HG03469 (cell line): ENCODE results near the gene SLC25A22.
A peak's percentile ranks its signal among the peaks of the same experiment; 100 is the strongest.

Source experiments
- ATAC-seq: cut with Tn5 transposase; IDR thresholded peaks from one replicate; pipeline ENCODE4 v1.9.1; 2021; ENCODE audit warnings: mild to moderate bottlenecking, moderate library complexity, moderate number of reproducible peaks; ENCODE audit not compliant: unreplicated experiment

The SLC25A22 gene

GRCh38 chr11:761526-762108 is 36.5 kb downstream of the SLC25A22 start:
- ATAC-seq: no peak

- ATAC-seq: no peak
These were observed 37.8 kb downstream of the SLC25A22 start for GRCh38 chr11:760236-760635.

GRCh38 chr11:749731-750130 is 48.4 kb downstream of the SLC25A22 start:
- ATAC-seq: no peak

- peak; percentile 9 for ATAC-seq
These were observed 50.1 kb downstream of the SLC25A22 start for GRCh38 chr11:748007-748359.

- peak; percentile 72 for ATAC-seq
These were observed 50.7 kb downstream of the SLC25A22 start, which contains the start of gene TALDO1 for GRCh38 chr11:747158-748006. Gene TALDO1, plus strand, starts transcription at chr11:747464. Its CDS starts 18 bp downstream, at chr11:747482.

- peak; percentile 16 for ATAC-seq
These were observed 51.6 kb downstream of the SLC25A22 start for GRCh38 chr11:746289-747157.

GRCh38 chr11:745428-745827 is 52.7 kb downstream of the SLC25A22 start:
- ATAC-seq: no peak

- no peak for ATAC-seq
These were observed 55.4 kb downstream of the SLC25A22 start for GRCh38 chr11:742571-743201.

GRCh38 chr11:742156-742546 is 55.9 kb downstream of the SLC25A22 start:
- ATAC-seq: no peak
